Psoas muscle (tissue), 8 donors: ENCODE data around the gene OR10V1. TPM values are rescaled to one million over a fixed set of nuclear protein-coding genes. Genes with fewer than 3 reads are reported as not detected.

Experiments used
- ATAC-seq, 4 donors: fragments of 200-7000 bp; cut with Tn5 transposase; one replicate each; pipeline ENCODE4 v1.9.1; 2020; ENCODE audit warnings: moderate library complexity in 3 of 4, mild to moderate bottlenecking in 2 of 4
- DNase-seq, 2 donors: peaks; one replicate each; pipeline ENCODE4 v3.0.0-alpha.2; 2020
- H3K27ac ChIP-seq: fragments of 200-600 bp; one replicate; pipeline ENCODE4 v1.8.0; 2022
- H3K27me3 ChIP-seq, 3 donors: fragments of 200-600 bp in 1 of 3; one replicate each; pipeline versions ENCODE4 v1.6.1 to v1.8.0; 2013 to 2022; ENCODE audit warnings: low read length in 2 of 3, mild to moderate bottlenecking in 2 of 3, moderate library complexity in 1 of 3; ENCODE audit not compliant: insufficient read depth in 3 of 3
- H3K36me3 ChIP-seq, 2 donors: fragments of 200-600 bp in 1 of 2; one replicate each; pipeline versions ENCODE4 v1.6.1 to v1.8.0; 2013 to 2022; ENCODE audit warnings: low read depth in 1 of 2, mild to moderate bottlenecking in 1 of 2, moderate library complexity in 1 of 2; ENCODE audit not compliant: insufficient read depth in 1 of 2
- H3K4me1 ChIP-seq: fragments of 200-600 bp; one replicate; pipeline ENCODE4 v1.8.0; 2022
- H3K4me3 ChIP-seq: fragments of 200-600 bp; one replicate; pipeline ENCODE4 v1.8.0; 2022; ENCODE audit warnings: mild to moderate bottlenecking
- H3K9me3 ChIP-seq: fragments of 200-600 bp; one replicate; pipeline ENCODE4 v1.8.0; 2022
- WGBS, 3 donors: extraction: QIAGEN DNeasy Blood & Tissue Kit; methylation state at CpG; one replicate each; pipeline versions ENCODE4 v1.1.6 to v1.1.7; 2013; 5-methylcytosine and 5-hydroxymethylcytosine counted together
- intact Hi-C, 2 donors: fragments of 100-400 bp; cut with DNase I; formaldehyde crosslinking; loops; one replicate each; pipeline versions ENCODE4 v1.11.0 to v1.14.2; 2022
- polyA plus RNA-seq, 3 donors: library from polyadenylated mRNA; stranded (reverse); fragments of 200-250 nt; gene quantifications; one replicate each; pipeline ENCODE4 v1.2.3, GENCODE V29; 2013
- total RNA-seq, 4 donors: library from RNA; stranded (reverse); fragmentation: NEBNext Ultra II Directional in 2 of 4; extraction: Animal tissue kit (Norgen Biotek cat#: 25700) in 2 of 4; gene quantifications; one replicate each; pipeline versions ENCODE4 v1.2.1 to v1.2.4, GENCODE V29; 2021 to 2023
- TF ChIP-seq, protein P1 (sequence below): fragments of 200-600 bp; IDR thresholded peaks from one replicate; pipeline ENCODE4 v1.8.0; 2022; ENCODE audit warnings: antibody characterized with exemption
- donor health status: healthy with polysubstance abuse.
- donor health status: DM: no; HTN: no; CAD: no; lungs with moderate emphysema.
- donor health status: Bipolar disorder and iron deficiency.
- donor health status: healthy.
- donor health status: DM: yes; HTN: yes; CAD: no.
- donor health status: DM: no; HTN: no; CAD: no.
- donor health status: DM: no; HTN: no; CAD: no.
- donor health status: DM: yes; HTN: yes; CAD: no.

OR10V1 gene
- total and polyA plus RNA-seq, 7 donors, result not detected

DNA sequence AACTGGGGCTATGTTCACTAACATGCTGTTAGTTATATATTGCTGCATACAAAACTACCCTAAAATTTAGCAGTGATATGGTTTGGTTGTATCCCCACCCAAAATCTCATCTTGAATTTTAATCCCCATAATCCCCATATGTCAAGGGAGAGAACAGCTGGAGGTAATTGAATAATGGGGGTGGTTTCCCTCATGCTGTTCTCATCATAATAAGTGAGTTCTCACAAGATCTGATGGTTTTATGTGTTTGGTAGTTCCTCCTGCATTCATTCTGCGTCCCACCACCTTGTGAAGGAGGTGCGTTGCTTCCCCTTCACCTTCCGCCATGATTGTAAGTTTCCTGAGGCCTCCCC, 34.9 kb downstream of the OR10V1 start:
- H3K36me3 ChIP-seq, result no peaks in the 10 kb centered on the region
- intact Hi-C loops, result loop anchor here (10.0 kb wide), 2 partner anchors 126 to 504 kb away; partner anchors contain the start of gene DTX4 (in 1 of the 2)
- TF ChIP-seq, protein P1, sequence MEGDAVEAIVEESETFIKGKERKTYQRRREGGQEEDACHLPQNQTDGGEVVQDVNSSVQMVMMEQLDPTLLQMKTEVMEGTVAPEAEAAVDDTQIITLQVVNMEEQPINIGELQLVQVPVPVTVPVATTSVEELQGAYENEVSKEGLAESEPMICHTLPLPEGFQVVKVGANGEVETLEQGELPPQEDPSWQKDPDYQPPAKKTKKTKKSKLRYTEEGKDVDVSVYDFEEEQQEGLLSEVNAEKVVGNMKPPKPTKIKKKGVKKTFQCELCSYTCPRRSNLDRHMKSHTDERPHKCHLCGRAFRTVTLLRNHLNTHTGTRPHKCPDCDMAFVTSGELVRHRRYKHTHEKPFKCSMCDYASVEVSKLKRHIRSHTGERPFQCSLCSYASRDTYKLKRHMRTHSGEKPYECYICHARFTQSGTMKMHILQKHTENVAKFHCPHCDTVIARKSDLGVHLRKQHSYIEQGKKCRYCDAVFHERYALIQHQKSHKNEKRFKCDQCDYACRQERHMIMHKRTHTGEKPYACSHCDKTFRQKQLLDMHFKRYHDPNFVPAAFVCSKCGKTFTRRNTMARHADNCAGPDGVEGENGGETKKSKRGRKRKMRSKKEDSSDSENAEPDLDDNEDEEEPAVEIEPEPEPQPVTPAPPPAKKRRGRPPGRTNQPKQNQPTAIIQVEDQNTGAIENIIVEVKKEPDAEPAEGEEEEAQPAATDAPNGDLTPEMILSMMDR, result no peak
- DNase-seq (no peak), ATAC-seq (no peak)
- no peak overlapping the region for H3K4me3 ChIP-seq
- no peaks in the 10 kb centered on the region for H3K4me1 ChIP-seq
- H3K27ac ChIP-seq, result no peak overlapping the region
- H3K9me3 ChIP-seq, result no peaks in the 10 kb centered on the region
- 83 to 91% (median 88%) methylated on average over 3 of the region's 3 CpGs for WGBS, 3 donors
- peaks cover 0 to 2% (median 0%) of the 10 kb centered on the region in 3 donors for H3K27me3 ChIP-seq

DNA sequence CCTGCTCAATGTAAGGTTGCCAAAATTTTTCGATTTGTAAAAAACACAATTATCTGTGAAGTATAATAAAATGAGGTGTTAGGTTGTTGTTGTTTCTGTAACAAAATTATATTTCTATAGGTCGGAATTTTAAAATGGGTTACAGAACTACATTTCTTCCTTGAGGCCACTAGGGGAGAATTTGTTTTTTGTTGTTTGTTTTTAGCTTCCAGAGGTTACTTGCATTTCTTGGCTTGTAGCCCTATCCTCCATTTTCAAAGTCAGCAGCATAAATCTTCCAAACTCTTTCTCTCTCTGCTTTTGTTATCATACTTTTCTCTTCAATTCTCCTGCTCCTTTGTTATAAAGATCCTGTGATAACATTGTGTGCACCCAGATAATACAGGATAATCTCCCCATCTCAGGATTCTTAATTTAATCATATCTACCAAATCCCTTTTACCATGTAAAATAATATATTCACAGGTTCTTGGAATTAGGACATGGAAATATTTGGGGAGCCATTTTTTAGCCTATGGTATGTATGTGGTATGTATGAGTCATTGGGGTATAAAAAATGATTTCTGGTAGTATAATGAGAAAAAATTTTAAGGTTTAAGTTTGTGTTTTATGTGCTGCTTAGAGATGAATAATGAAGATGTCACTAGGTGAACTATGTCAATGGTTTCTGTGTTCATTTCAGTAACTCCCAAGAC, 35.4 kb downstream of the OR10V1 start:
- H3K36me3 ChIP-seq, result no peaks in the 10 kb centered on the region
- H3K4me1 ChIP-seq, result no peaks in the 10 kb centered on the region
- TF ChIP-seq, protein P1, result no peak
- DNase-seq (no peak), ATAC-seq (no peak)
- 86 to 99% (median 94%) methylated on average over 2 of the region's 2 CpGs for WGBS, 3 donors
- H3K4me3 ChIP-seq, result no peak overlapping the region
- intact Hi-C loops, result loop anchor here (10.0 kb wide), 2 partner anchors 127 to 503 kb away; partner anchors contain the start of gene DTX4 (in 1 of the 2)
- H3K9me3 ChIP-seq, result no peaks in the 10 kb centered on the region
- H3K27ac ChIP-seq, result no peak overlapping the region
- peaks cover 0 to 2% (median 0%) of the 10 kb centered on the region in 3 donors for H3K27me3 ChIP-seq

DNA sequence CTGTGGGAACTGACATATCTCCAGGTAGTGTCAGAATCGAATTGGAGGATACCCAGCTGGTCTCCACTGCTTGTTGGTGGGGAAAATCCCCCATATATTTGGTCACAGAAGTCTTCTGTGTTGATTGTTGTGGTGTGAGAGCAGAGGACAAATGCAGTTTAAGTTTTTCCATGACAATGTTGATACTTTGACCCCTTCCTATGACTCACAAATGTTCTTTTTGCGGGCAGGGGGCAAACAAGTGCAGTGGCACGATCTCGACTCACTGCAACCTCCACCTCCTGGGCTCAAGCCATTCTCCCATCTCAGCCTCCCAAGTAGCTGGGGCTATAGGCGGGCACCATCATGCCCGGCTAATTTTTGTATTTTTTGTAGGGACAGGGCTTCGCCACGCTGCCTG, 37.4 kb downstream of the OR10V1 start:
- Histone ChIP-seq H3K9me3 (no peaks in the 10 kb centered on the region), H3K27ac (no peak overlapping the region), H3K27me3 (peaks cover 0 to 2% (median 0%) of the 10 kb centered on the region in 3 donors), H3K4me3 (no peak overlapping the region), H3K4me1 (no peaks in the 10 kb centered on the region), H3K36me3 (no peaks in the 10 kb centered on the region)
- TF ChIP-seq, protein P1, result no peak
- DNase-seq (no peak), ATAC-seq (no peak)
- intact Hi-C loops, result loop anchor here (10.0 kb wide), 2 partner anchors 129 to 501 kb away; partner anchors contain the start of gene DTX4 (in 1 of the 2)
- WGBS, 3 donors, result 85 to 89% (median 87%) methylated on average over 8 of the region's 8 CpGs

- peaks cover 0 to 2% (median 0%) of the 10 kb centered on the region in 3 donors for H3K27me3 ChIP-seq
- no peak overlapping the region for H3K4me3 ChIP-seq
- no peak overlapping the region for H3K27ac ChIP-seq
- intact Hi-C loops, result loop anchor here (10.0 kb wide), 2 partner anchors 131 to 499 kb away; partner anchors contain the start of gene DTX4 (in 1 of the 2)
- DNase-seq, result no peak
- TF ChIP-seq, protein P1, result no peak
- H3K9me3 ChIP-seq, result no peaks in the 10 kb centered on the region
- no peak for ATAC-seq
- H3K4me1 ChIP-seq, result no peaks in the 10 kb centered on the region
- H3K36me3 ChIP-seq, result no peaks in the 10 kb centered on the region
- 61 to 68% (median 65%) methylated on average over 2 of the region's 2 CpGs for WGBS, 3 donors
Measured at GRCh38 chr11:59674291-59674690, 39.4 kb downstream of the OR10V1 start.
